PC-3 (cell line): Measurements from ENCODE around the gene TCN1. TPM values are rescaled to one million over a fixed set of nuclear protein-coding genes. Genes with fewer than 3 reads are reported as not detected.

ENCODE experiments used
- ATAC-seq: fragments of 200-7000 bp; cut with Tn5 transposase; 2 replicates; pipeline ENCODE4 v1.9.1; 2020; ENCODE audit warnings: mild to moderate bottlenecking, moderate library complexity
- BruUV-seq: library from RNA; stranded (reverse); fragments of 400-500 nt; replicated peaks from 2 replicates; lab custom pipeline; 2021; lab: Mats Ljungman, UMichigan
- CTCF ChIA-PET: fragments of 300-600 bp; sonication (Branson Sonifier 250); formaldehyde crosslinking; loops from one replicate; lab custom pipeline; 2022; ENCODE audit warnings: antibody characterized with exemption; lab: Charles Lee
- POLR2A ChIA-PET: fragments of 300-600 bp; sonication (Branson Sonifier 250); formaldehyde crosslinking; loops from one replicate; lab custom pipeline; 2022; ENCODE audit warnings: antibody characterized with exemption; ENCODE audit not compliant: unreplicated experiment; lab: Charles Lee
- DNase-seq: peaks from one replicate; pipeline ENCODE4 v3.0.0-alpha.2; 2015
- H2AFZ ChIP-seq: fragments of 300-600 bp; sonication (generic); 2 replicates; pipeline ENCODE4 v1.6.0; 2016; ENCODE audit warnings: antibody characterized with exemption, low read length
- H3F3A ChIP-seq: fragments of 300-600 bp; sonication (generic); one replicate; pipeline ENCODE4 v1.6.0; 2017; ENCODE audit warnings: antibody characterized with exemption, low read length, control low read depth, mild to moderate bottlenecking; ENCODE audit not compliant: unreplicated experiment
- H3K27ac ChIP-seq: fragments of 300-600 bp; sonication (generic); 2 replicates; pipeline ENCODE4 v1.5.1; 2016; ENCODE audit warnings: mild to moderate bottlenecking, low read length
- H3K27me3 ChIP-seq: fragments of 300-600 bp; sonication (generic); 2 replicates; pipeline ENCODE4 v1.6.1; 2016; ENCODE audit warnings: low read length, mixed read lengths
- H3K36me3 ChIP-seq: fragments of 300-600 bp; sonication (generic); 2 replicates; pipeline ENCODE4 v1.6.1; 2016; ENCODE audit warnings: low read depth, mixed run types, low read length, mixed read lengths
- H3K4me1 ChIP-seq: fragments of 300-600 bp; sonication (generic); 2 replicates; pipeline ENCODE4 v1.5.1; 2016; ENCODE audit warnings: low read length; ENCODE audit not compliant: insufficient read depth
- H3K4me2 ChIP-seq: fragments of 300-600 bp; sonication (generic); 2 replicates; pipeline ENCODE4 v1.6.0; 2016; ENCODE audit warnings: low read length
- H3K4me3 ChIP-seq: fragments of 300-600 bp; sonication (generic); 2 replicates; pipeline ENCODE4 v1.5.1; 2016; ENCODE audit warnings: mild to moderate bottlenecking, low read length, mixed read lengths
- H3K79me2 ChIP-seq: fragments of 300-600 bp; sonication (generic); 2 replicates; pipeline ENCODE4 v1.6.1; 2017; ENCODE audit warnings: low read length, mixed read lengths
- H3K9ac ChIP-seq: fragments of 300-600 bp; sonication (generic); 2 replicates; pipeline ENCODE4 v1.6.0; 2016; ENCODE audit warnings: mild to moderate bottlenecking, low read length
- H3K9me2 ChIP-seq: fragments of 300-600 bp; sonication (generic); replicated peaks from 2 replicates; pipeline ENCODE4 v1.6.1; 2016; ENCODE audit warnings: mixed run types, low read length, mixed read lengths
- H3K9me3 ChIP-seq: fragments of 300-600 bp; sonication (generic); 2 replicates; pipeline ENCODE4 v1.6.1; 2016; ENCODE audit warnings: low read length, mixed read lengths
- H4K20me1 ChIP-seq: fragments of 300-600 bp; sonication (generic); 2 replicates; pipeline ENCODE4 v1.6.1; 2016; ENCODE audit warnings: low read length, mixed read lengths
- EZH2 ChIP-seq: fragments of 300-600 bp; sonication (generic); IDR thresholded peaks from one replicate; pipeline ENCODE4 v1.6.1; 2017; ENCODE audit warnings: antibody characterized with exemption, mild to moderate bottlenecking, low read length; ENCODE audit not compliant: unreplicated experiment
- EZH2phosphoT487 ChIP-seq: fragments of 300-600 bp; sonication (generic); IDR thresholded peaks from 2 replicates; pipeline ENCODE4 v1.6.1; 2018; ENCODE audit warnings: mild to moderate bottlenecking, antibody characterized with exemption, low read length, borderline replicate concordance
- intact Hi-C: fragments of 100-400 bp; cut with micrococcal nuclease; formaldehyde crosslinking; loops from 2 replicates; pipeline ENCODE4 v1.9.0; 2023
- total RNA-seq: library from RNA; depleted of rRNA; stranded (reverse); fragments of >200 nt; gene quantifications from 2 replicates; pipeline ENCODE4 v1.2.3, GENCODE V29; 2014
- TF ChIP-seq, protein P1 (sequence below): fragments of 300-600 bp; sonication (generic); conservative IDR thresholded peaks from 2 replicates; pipeline ENCODE4 v1.5.1; 2017; ENCODE audit warnings: antibody characterized with exemption, low read depth, mild to moderate bottlenecking, low read length

Gene TCN1
- total RNA-seq, 1 experiment from 2014 or later = 14.8 TPM

DNA sequence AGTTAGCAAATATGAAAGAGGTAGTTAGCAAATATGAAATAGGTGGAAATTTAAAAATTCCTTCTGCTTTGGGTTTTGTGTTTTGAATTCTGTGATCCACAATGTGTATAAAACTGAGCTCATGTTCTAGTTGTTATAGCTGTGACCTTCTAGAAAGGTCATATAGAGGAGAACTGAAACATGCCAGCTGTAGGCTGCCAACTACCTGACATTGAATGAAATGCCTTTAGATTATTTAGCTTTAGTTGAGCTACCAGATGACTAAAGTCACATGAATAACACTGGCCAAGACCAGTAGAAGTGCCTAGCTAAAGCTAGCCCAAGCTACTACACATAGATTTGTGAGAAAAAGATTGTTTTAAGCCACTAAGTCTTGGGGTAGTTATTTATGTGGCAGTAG is 5.8 kb upstream of the TCN1 start:
- no peak for TF ChIP-seq EZH2phosphoT487
- TF ChIP-seq EZH2 = no peak
- TF ChIP-seq, protein P1, sequence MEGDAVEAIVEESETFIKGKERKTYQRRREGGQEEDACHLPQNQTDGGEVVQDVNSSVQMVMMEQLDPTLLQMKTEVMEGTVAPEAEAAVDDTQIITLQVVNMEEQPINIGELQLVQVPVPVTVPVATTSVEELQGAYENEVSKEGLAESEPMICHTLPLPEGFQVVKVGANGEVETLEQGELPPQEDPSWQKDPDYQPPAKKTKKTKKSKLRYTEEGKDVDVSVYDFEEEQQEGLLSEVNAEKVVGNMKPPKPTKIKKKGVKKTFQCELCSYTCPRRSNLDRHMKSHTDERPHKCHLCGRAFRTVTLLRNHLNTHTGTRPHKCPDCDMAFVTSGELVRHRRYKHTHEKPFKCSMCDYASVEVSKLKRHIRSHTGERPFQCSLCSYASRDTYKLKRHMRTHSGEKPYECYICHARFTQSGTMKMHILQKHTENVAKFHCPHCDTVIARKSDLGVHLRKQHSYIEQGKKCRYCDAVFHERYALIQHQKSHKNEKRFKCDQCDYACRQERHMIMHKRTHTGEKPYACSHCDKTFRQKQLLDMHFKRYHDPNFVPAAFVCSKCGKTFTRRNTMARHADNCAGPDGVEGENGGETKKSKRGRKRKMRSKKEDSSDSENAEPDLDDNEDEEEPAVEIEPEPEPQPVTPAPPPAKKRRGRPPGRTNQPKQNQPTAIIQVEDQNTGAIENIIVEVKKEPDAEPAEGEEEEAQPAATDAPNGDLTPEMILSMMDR = no peak
- Histone ChIP-seq H3K36me3 (no peaks in the 10 kb centered on the region), H3K27ac (no peak overlapping the region), H3K4me3 (no peak overlapping the region), H3K27me3 (no peaks in the 10 kb centered on the region), H3K4me1 (no peaks in the 10 kb centered on the region), H3K9me3 (no peaks in the 10 kb centered on the region), H3K9me2 (no peaks in the 10 kb centered on the region), H3K4me2 (no peak overlapping the region), H3K9ac (no peak overlapping the region), H4K20me1 (no peaks in the 10 kb centered on the region), H3K79me2 (no peaks in the 10 kb centered on the region), H3F3A (no peaks in the 10 kb centered on the region), H2AFZ (no peak overlapping the region)
- intact Hi-C loops = no loop called here
- DNase-seq = no peak
- ChIA-PET POLR2A (no interaction called here), CTCF (no interaction called here)
- no TSS peak for BruUV-seq
- ATAC-seq = no peak

DNA sequence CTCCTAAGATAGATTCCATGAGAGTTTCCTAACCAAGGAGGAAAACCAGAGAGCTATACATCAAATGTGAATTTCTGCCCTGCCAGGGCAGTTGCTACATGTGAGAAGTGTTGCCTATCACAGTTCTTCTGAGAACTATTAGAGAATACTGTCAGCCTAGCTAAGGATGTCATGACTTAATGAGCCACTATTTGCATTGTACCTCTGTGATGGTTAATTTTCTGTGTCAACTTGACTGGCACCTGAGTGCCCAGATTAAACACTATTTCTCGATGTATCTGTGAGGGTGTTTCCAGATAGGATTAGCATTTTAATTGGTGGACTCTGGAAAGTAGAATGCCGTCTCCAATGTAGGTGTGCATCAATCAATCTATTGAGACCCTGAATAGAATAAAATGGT is 1.7 kb upstream of the TCN1 start:
- H3K4me3 ChIP-seq = no peak overlapping the region
- H3K9ac ChIP-seq = no peak overlapping the region
- CTCF ChIA-PET = no interaction called here
- H3K36me3 ChIP-seq = no peaks in the 10 kb centered on the region
- H3F3A ChIP-seq = no peaks in the 10 kb centered on the region
- intact Hi-C loops = no loop called here
- TF ChIP-seq EZH2phosphoT487 (no peak), EZH2 (no peak)
- TF ChIP-seq, protein P1 = no peak
- DNase-seq (no peak), ATAC-seq (no peak)
- no peaks in the 10 kb centered on the region for H3K27me3 ChIP-seq
- no peak overlapping the region for H2AFZ ChIP-seq
- H3K27ac ChIP-seq = no peak overlapping the region
- H3K79me2 ChIP-seq = no peaks in the 10 kb centered on the region
- no peak overlapping the region for H3K4me2 ChIP-seq
- H3K4me1 ChIP-seq = peaks cover 29% of the 10 kb centered on the region
- POLR2A ChIA-PET = no interaction called here
- no peaks in the 10 kb centered on the region for H4K20me1 ChIP-seq
- no peaks in the 10 kb centered on the region for H3K9me2 ChIP-seq
- no peaks in the 10 kb centered on the region for H3K9me3 ChIP-seq
- no TSS peak for BruUV-seq

DNA sequence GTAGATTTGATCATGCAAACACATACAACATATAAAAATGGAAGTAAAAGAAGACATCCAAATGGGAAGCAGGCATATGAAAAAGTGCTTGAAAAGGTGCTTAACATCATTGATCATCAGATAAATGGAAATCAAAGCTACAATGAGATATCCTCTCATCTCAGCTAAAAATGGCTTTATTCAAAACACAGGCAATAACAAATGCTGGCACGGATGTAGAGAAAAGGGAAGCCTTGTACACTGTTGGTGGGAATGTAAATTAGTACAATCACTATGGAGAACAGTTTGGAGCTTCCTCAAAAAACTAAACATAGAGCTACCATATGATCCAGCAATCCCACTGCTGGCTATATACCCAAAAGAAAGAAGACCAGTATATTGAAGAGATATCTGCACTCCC is 549 bp upstream of the TCN1 start:
- H3K27me3 ChIP-seq = no peaks in the 10 kb centered on the region
- DNase-seq = no peak
- intact Hi-C loops = no loop called here
- H3K27ac ChIP-seq = peak overlapping the region; percentile 61
- H3K4me3 ChIP-seq = no peak overlapping the region
- BruUV-seq = no TSS peak
- no peaks in the 10 kb centered on the region for H3F3A ChIP-seq
- ChIA-PET CTCF (interaction anchor here (0.6 kb wide), 1 partner anchor 52 kb away, joined by 4 read pairs; no protein-coding TSS in a partner anchor), POLR2A (no interaction called here)
- H3K36me3 ChIP-seq = no peaks in the 10 kb centered on the region
- no peak for TF ChIP-seq EZH2
- TF ChIP-seq EZH2phosphoT487 = no peak
- H4K20me1 ChIP-seq = no peaks in the 10 kb centered on the region
- H3K9me2 ChIP-seq = no peaks in the 10 kb centered on the region
- H2AFZ ChIP-seq = no peak overlapping the region
- no peak for ATAC-seq
- H3K79me2 ChIP-seq = no peaks in the 10 kb centered on the region
- no peaks in the 10 kb centered on the region for H3K9me3 ChIP-seq
- H3K4me2 ChIP-seq = peak overlapping the region; percentile 21
- no peak overlapping the region; the same call in 1 of the 2 replicates for H3K9ac ChIP-seq
- H3K4me1 ChIP-seq = peaks cover 29% of the 10 kb centered on the region
